Esophagus squamous epithelium (tissue), 5 donors: ENCODE data around the gene FHIT. TPM values are rescaled to one million over a fixed set of nuclear protein-coding genes. Genes with fewer than 3 reads are reported as not detected.

Experiments
- DNase-seq: peaks from one replicate; lab custom pipeline; 2025; lab: John Stamatoyannopoulos, UW
- H3K27ac ChIP-seq, 4 donors: fragments of 200-600 bp; sonication (generic); one replicate each; pipeline ENCODE4 v1.5.1; 2016 to 2019; ENCODE audit warnings: mild to moderate bottlenecking in 1 of 4
- H3K27me3 ChIP-seq, 4 donors: fragments of 200-600 bp; sonication (generic); 1 replicate in 3 of 4; 2 replicates in 1 of 4; pipeline versions ENCODE4 v1.5.1 to v1.6.0; 2017 to 2021; ENCODE audit warnings: antibody characterized with exemption in 1 of 4
- H3K36me3 ChIP-seq, 3 donors: fragments of 200-600 bp; sonication (generic); one replicate each; pipeline ENCODE4 v1.5.1; 2016 to 2019
- H3K4me1 ChIP-seq, 3 donors: fragments of 200-600 bp; sonication (generic); one replicate each; pipeline ENCODE4 v1.5.1; 2017 to 2019
- H3K4me3 ChIP-seq, 4 donors: fragments of 200-600 bp; sonication (generic); 1 replicate in 3 of 4; 2 replicates in 1 of 4; pipeline ENCODE4 v1.5.1; 2016 to 2019; ENCODE audit warnings: mild to moderate bottlenecking in 2 of 4, moderate library complexity in 1 of 4
- H3K9me3 ChIP-seq, 3 donors: fragments of 200-600 bp; sonication (generic); one replicate each; pipeline ENCODE4 v1.5.1; 2016 to 2019
- CTCF ChIP-seq, 6 experiments: fragments of 450-650 bp in 4 of 6; fragments of 200-600 bp in 2 of 6; sonication (generic) in 2 of 6; IDR thresholded peaks; one replicate each; pipeline ENCODE4 v1.5.1; 2016 to 2019; ENCODE audit warnings: antibody characterized with exemption in 6 of 6, mild to moderate bottlenecking in 4 of 6, moderate library complexity in 4 of 6
- POLR2A ChIP-seq, 4 donors: fragments of 450-650 bp; IDR thresholded peaks; one replicate each; pipeline ENCODE4 v1.6.1; 2017; ENCODE audit warnings: antibody characterized with exemption in 4 of 4, mild to moderate bottlenecking in 4 of 4, moderate library complexity in 3 of 4
- WGBS, 2 donors: methylation state at CpG; one replicate each; pipeline ENCODE4 v1.1.5; 2018; 5-methylcytosine and 5-hydroxymethylcytosine counted together
- intact Hi-C: fragments of 100-400 bp; cut with DNase I; formaldehyde crosslinking; loops from one replicate; pipeline ENCODE4 v1.15.0; 2022
- total RNA-seq, 4 donors: library from RNA; depleted of rRNA; stranded (reverse); fragments of >200 nt; gene quantifications; one replicate each; pipeline ENCODE4 v1.1.0, GENCODE V29; 2016
- donor health status: DM: yes; HTN: yes; CAD: no.

FHIT gene
- total RNA-seq, 4 donors from 2014 or later: 0.64 to 5.7 (median 3.1) TPM

- no peaks in the 10 kb centered on the region for H3K9me3 ChIP-seq
- H3K27me3 ChIP-seq: no peaks in the 10 kb centered on the region
- H3K4me3 ChIP-seq: no peak overlapping the region
- no peak overlapping the region for H3K27ac ChIP-seq
- no peaks in the 10 kb centered on the region for H3K4me1 ChIP-seq
- WGBS, 2 donors: 85 to 86% methylated on average over 3 of the region's 3 CpGs
- intact Hi-C loops: no loop called here
- H3K36me3 ChIP-seq: no peaks in the 10 kb centered on the region
- TF ChIP-seq POLR2A (IDR thresholded peaks at IDR 0.05): no peak
- no peak for TF ChIP-seq CTCF (IDR thresholded peaks at IDR 0.05)
- DNase-seq: no peak
Observed at GRCh38 chr3:60175680-60176079, 1075.6 kb downstream of the FHIT start.

- Histone ChIP-seq H3K9me3 (no peaks in the 10 kb centered on the region), H3K4me1 (no peaks in the 10 kb centered on the region), H3K27ac (no peak overlapping the region), H3K4me3 (no peak overlapping the region), H3K36me3 (no peaks in the 10 kb centered on the region), H3K27me3 (no peaks in the 10 kb centered on the region)
- 77 to 81% methylated on average over 5 of the region's 5 CpGs for WGBS, 2 donors
- intact Hi-C loops: no loop called here
- TF ChIP-seq CTCF (IDR thresholded peaks at IDR 0.05): no peak
- no peak for TF ChIP-seq POLR2A (IDR thresholded peaks at IDR 0.05)
- no peak for DNase-seq
Observed at GRCh38 chr3:60169755-60170154, 1081.5 kb downstream of the FHIT start.

- no peak overlapping the region for H3K27ac ChIP-seq
- intact Hi-C loops: no loop called here
- DNase-seq: no peak
Observed at GRCh38 chr3:60167186-60167585, 1084.1 kb downstream of the FHIT start.

GRCh38 chr3:60160822-60161748 lies 1090.2 kb downstream of the FHIT start:
- 70 to 73% methylated on average over 11 of the region's 11 CpGs for WGBS, 2 donors
- no peak for TF ChIP-seq POLR2A (IDR thresholded peaks at IDR 0.05)
- TF ChIP-seq CTCF (IDR thresholded peaks at IDR 0.05): no peak
- no peak for DNase-seq

More at GRCh38 chr3:60167186-60167585, 1084.1 kb downstream of the FHIT start:
- H3K4me3 ChIP-seq: no peak overlapping the region
- TF ChIP-seq CTCF (IDR thresholded peaks at IDR 0.05) (no peak), POLR2A (IDR thresholded peaks at IDR 0.05) (no peak)
- H3K4me1 ChIP-seq: no peaks in the 10 kb centered on the region
- no peaks in the 10 kb centered on the region for H3K36me3 ChIP-seq
- no peaks in the 10 kb centered on the region for H3K9me3 ChIP-seq
- no peaks in the 10 kb centered on the region for H3K27me3 ChIP-seq

GRCh38 chr3:60160111-60160821 lies 1091.0 kb downstream of the FHIT start:
- DNase-seq: no peak
- 78 to 79% methylated on average over 4 of the region's 4 CpGs for WGBS, 2 donors
- intact Hi-C loops: no loop called here

More at GRCh38 chr3:60160822-60161748, 1090.2 kb downstream of the FHIT start:
- no peaks in the 10 kb centered on the region for H3K9me3 ChIP-seq
- no peak overlapping the region for H3K4me3 ChIP-seq
- H3K27ac ChIP-seq: no peak overlapping the region
- no peaks in the 10 kb centered on the region for H3K36me3 ChIP-seq
- intact Hi-C loops: no loop called here
- no peaks in the 10 kb centered on the region for H3K4me1 ChIP-seq
- no peaks in the 10 kb centered on the region for H3K27me3 ChIP-seq

More at GRCh38 chr3:60160111-60160821, 1091.0 kb downstream of the FHIT start:
- no peaks in the 10 kb centered on the region for H3K27me3 ChIP-seq
- TF ChIP-seq POLR2A (IDR thresholded peaks at IDR 0.05) (no peak), CTCF (IDR thresholded peaks at IDR 0.05) (no peak)
- no peak overlapping the region for H3K4me3 ChIP-seq
- no peaks in the 10 kb centered on the region for H3K4me1 ChIP-seq
- H3K9me3 ChIP-seq: no peaks in the 10 kb centered on the region
- no peak overlapping the region for H3K27ac ChIP-seq
- no peaks in the 10 kb centered on the region for H3K36me3 ChIP-seq
